C4-2B (cell line): Measurements from ENCODE around the gene TSPAN15.

ENCODE experiments used
- CTCF ChIP-seq: fragments of 450-650 bp; conservative IDR thresholded peaks from 2 replicates; pipeline ENCODE4 v1.5.1; 2017; ENCODE audit warnings: mild to moderate bottlenecking
- ZFX ChIP-seq: fragments of 450-650 bp; IDR thresholded peaks from 2 replicates; pipeline ENCODE4 v1.6.1; 2017

- TF ChIP-seq CTCF (no peak), ZFX (no peak)
Measured at GRCh38 chr10:69492091-69492745, 41.0 kb downstream of the TSPAN15 start.
